Measurements from ENCODE around the gene ABCD1. TPM values are rescaled to one million over a fixed set of nuclear protein-coding genes. Genes with fewer than 3 reads are reported as not detected.
A peak's percentile ranks its signal among the peaks of the same experiment; 100 is the strongest.

Gene ABCD1
- total and polyA plus RNA-seq, 9 of the 15 experiments (the other 6 are each of a cell fraction or from before 2014, with no cell fraction given): 0.07 to 6.9 (median 2.2) TPM

DNA sequence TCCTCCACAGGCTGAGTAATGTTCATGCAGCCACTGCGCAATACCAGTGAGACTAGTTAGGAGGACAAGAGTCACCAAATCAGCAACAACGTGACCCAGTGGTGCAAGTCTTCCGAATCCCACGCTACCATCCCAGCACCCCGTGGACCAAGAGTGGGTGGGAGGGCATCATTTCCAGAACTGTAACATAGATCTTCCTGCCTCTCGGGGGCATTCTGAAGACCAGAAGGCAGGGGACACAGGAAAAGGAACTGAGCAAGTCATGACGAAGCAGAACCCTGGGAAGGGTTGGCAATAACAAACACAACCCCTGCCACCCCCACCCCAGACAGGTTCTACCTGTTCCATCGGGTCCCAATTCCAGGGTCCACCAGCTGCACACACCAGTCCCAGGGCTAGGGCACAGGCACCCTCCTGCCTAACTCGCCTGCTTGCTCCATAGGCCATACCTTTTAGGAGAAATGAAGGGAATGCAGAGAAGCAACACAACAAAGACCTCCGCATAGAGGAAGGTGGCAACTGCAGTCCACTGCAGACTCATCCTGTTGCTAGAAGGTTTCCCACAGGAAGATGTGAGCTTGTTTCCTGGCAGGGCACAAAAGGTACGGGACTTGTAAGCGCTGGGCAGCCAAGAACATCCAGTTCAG lies 1.8 kb upstream of the ABCD1 start:
- Histone ChIP-seq H3K4me3 (peak overlapping the region; percentile 92), H3K27me3 (ENCODE audit: control insufficient read depth in 2 of 2, insufficient read depth in 2 of 2, low read length in 2 of 2) (no peaks in the 10 kb centered on the region), H3K36me3 (ENCODE audit: control insufficient read depth, insufficient read depth, low read length) (peaks cover 47% of the 10 kb centered on the region), H3K9me1 (ENCODE audit: control insufficient read depth, insufficient read depth, low read length) (no peaks in the 10 kb centered on the region), H3K79me2 (ENCODE audit: control insufficient read depth, insufficient read depth, low read length) (peaks cover 64% of the 10 kb centered on the region), H2AFZ (ENCODE audit: low read depth, low read length) (no peak overlapping the region), H4K20me1 (replicated peaks; ENCODE audit: control insufficient read depth, insufficient read depth, low read length) (peaks cover 10% of the 10 kb centered on the region), H3K4me1 (replicated peaks in 1 of 2; ENCODE audit: control insufficient read depth in 2 of 2, insufficient read depth in 2 of 2, low read length in 2 of 2) (peaks cover 39 to 49% of the 10 kb centered on the region in 2 experiments), H3K9me3 (replicated peaks; ENCODE audit: control insufficient read depth, insufficient read depth, low read depth, low read length) (no peaks in the 10 kb centered on the region), H3K27ac (ENCODE audit: extremely low read depth, low read depth, low read length) (peak overlapping the region; percentile 87), H3K9ac (ENCODE audit: insufficient read depth in 1 of 2, low read depth in 2 of 2, low read length in 2 of 2) (peak overlapping the region; percentile 91 to 97), H3K4me2 (ENCODE audit: insufficient read depth, low read length) (peak overlapping the region; percentile 96)
- FAIRE-seq (peak; percentile 60), DNase-seq (ENCODE audit: extremely low read depth in 1 of 4, low spot score in 3 of 4) (no peak), ATAC-seq (no peak)
- ChIA-PET CTCF (ENCODE audit: low intra/inter-chr PET ratio) (no interaction called here), POLR2A (no interaction called here)
- in situ Hi-C loops (cut with MboI) (no loop called here), intact Hi-C loops (cut with micrococcal nuclease) (no loop called here)
- WGBS (ENCODE audit: insufficient coverage, low coverage, missing lambda C conversion rate): 17% methylated on average over 11 of the region's 12 CpGs
- TF ChIP-seq, protein P1, sequence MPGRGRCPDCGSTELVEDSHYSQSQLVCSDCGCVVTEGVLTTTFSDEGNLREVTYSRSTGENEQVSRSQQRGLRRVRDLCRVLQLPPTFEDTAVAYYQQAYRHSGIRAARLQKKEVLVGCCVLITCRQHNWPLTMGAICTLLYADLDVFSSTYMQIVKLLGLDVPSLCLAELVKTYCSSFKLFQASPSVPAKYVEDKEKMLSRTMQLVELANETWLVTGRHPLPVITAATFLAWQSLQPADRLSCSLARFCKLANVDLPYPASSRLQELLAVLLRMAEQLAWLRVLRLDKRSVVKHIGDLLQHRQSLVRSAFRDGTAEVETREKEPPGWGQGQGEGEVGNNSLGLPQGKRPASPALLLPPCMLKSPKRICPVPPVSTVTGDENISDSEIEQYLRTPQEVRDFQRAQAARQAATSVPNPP (IDR thresholded peaks at IDR 0.05; ENCODE audit: borderline replicate concordance, insufficient read depth, insufficient read length): no peak
- TF ChIP-seq, protein P2, sequence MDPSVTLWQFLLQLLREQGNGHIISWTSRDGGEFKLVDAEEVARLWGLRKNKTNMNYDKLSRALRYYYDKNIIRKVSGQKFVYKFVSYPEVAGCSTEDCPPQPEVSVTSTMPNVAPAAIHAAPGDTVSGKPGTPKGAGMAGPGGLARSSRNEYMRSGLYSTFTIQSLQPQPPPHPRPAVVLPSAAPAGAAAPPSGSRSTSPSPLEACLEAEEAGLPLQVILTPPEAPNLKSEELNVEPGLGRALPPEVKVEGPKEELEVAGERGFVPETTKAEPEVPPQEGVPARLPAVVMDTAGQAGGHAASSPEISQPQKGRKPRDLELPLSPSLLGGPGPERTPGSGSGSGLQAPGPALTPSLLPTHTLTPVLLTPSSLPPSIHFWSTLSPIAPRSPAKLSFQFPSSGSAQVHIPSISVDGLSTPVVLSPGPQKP (CRISPR knock-in tag; IDR thresholded peaks at IDR 0.05): no peak
- TF ChIP-seq PURB (CRISPR knock-in tag; IDR thresholded peaks at IDR 0.05; ENCODE audit: low read depth) (no peak), NRF1 (conservative IDR thresholded peaks at IDR 0.05 in 1 of 2, IDR thresholded peaks at IDR 0.05 in 1 of 2) (no peak), CEBPG (CRISPR knock-in tag; IDR thresholded peaks at IDR 0.05) (no peak), CEBPG (tag; conservative IDR thresholded peaks at IDR 0.05 in 1 of 2, IDR thresholded peaks at IDR 0.05 in 1 of 2) (0 out of 4 replicates have a peak, but pooled peaks of 1 of the 2 experiments have one; percentile 12), TCFL5 (CRISPR knock-in tag; conservative IDR thresholded peaks at IDR 0.05) (no peak), POLR2G (IDR thresholded peaks at IDR 0.05; ENCODE audit: low read depth, low read length) (no peak), JUNB (CRISPR knock-in tag; conservative IDR thresholded peaks at IDR 0.05) (no peak), TAF1 (IDR thresholded peaks at IDR 0.05; ENCODE audit: control insufficient read depth, extremely low read depth, insufficient read depth, low read length, severe bottlenecking) (no peak), SMARCA5 (IDR thresholded peaks at IDR 0.05) (no peak), CREBBP (IDR thresholded peaks at IDR 0.05; ENCODE audit: low read depth, low read length) (no peak)
- TF ChIP-seq, protein P3, sequence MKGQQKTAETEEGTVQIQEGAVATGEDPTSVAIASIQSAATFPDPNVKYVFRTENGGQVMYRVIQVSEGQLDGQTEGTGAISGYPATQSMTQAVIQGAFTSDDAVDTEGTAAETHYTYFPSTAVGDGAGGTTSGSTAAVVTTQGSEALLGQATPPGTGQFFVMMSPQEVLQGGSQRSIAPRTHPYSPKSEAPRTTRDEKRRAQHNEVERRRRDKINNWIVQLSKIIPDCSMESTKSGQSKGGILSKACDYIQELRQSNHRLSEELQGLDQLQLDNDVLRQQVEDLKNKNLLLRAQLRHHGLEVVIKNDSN (CRISPR knock-in tag; IDR thresholded peaks at IDR 0.05): no peak
- TF ChIP-seq, protein P4, sequence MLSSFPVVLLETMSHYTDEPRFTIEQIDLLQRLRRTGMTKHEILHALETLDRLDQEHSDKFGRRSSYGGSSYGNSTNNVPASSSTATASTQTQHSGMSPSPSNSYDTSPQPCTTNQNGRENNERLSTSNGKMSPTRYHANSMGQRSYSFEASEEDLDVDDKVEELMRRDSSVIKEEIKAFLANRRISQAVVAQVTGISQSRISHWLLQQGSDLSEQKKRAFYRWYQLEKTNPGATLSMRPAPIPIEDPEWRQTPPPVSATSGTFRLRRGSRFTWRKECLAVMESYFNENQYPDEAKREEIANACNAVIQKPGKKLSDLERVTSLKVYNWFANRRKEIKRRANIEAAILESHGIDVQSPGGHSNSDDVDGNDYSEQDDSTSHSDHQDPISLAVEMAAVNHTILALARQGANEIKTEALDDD (IDR thresholded peaks at IDR 0.05): peak; percentile 85
- no TSS peak for BruUV-seq (replicated peaks)
